Epidermal melanocyte (primary cell): ENCODE results near the gene PUS7L.
A peak's percentile ranks its signal among the peaks of the same experiment; 100 is the strongest.

Experiments used
- DNase-seq: peaks from one replicate; pipeline ENCODE4 v3.0.0; 2011; ENCODE audit warnings: low spot score; ENCODE audit not compliant: insufficient read length

The PUS7L gene, protein sequence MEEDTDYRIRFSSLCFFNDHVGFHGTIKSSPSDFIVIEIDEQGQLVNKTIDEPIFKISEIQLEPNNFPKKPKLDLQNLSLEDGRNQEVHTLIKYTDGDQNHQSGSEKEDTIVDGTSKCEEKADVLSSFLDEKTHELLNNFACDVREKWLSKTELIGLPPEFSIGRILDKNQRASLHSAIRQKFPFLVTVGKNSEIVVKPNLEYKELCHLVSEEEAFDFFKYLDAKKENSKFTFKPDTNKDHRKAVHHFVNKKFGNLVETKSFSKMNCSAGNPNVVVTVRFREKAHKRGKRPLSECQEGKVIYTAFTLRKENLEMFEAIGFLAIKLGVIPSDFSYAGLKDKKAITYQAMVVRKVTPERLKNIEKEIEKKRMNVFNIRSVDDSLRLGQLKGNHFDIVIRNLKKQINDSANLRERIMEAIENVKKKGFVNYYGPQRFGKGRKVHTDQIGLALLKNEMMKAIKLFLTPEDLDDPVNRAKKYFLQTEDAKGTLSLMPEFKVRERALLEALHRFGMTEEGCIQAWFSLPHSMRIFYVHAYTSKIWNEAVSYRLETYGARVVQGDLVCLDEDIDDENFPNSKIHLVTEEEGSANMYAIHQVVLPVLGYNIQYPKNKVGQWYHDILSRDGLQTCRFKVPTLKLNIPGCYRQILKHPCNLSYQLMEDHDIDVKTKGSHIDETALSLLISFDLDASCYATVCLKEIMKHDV

DNA sequence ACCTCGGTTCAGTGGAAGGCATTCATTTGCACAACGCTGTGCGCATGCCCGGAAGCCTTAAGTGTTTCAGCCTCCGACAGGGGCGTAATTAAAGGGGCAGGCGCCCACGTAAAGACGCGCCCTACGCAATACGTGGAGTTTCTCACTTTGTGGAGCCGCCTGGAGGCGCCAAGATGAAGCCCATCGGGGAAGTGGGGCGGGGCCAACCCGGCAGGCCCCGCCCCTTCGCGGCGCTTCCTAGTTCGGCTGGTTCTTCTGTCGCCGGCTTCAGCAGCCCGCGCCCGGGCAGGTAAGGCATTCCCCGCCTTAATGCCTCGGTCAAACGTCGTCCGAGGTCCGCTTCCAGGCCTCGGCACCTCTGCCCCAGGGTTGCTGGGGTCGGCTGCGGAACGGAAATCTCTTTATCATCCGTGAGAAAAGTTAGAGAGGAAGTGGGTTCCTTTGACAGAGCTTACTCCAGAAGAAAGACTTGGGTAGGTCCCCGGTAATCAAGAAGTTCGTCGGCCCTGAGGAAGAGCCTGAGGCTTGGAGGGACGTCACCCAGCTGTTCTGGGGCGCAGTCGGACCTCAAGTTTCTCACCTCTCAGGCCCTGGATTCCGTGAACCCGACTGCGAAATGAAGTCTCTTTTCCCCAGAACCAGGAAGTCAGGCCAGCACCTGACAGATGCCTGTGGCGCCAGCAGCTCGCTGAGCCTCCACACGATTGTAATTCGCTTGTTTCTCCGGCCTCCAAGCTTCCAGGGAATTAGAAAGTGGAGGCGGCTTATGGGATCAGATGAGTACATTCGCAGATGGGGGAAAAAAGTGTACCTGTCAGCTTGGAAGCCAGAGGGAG is at the start of gene PUS7L, which contains the start of gene IRAK4:
PUS7L (minus strand) TSS at position 63 of the 836 bp plus-strand sequence. CDS start 3,545 bp downstream, outside the sequence.
IRAK4 (plus strand) TSS at position 224 of the 836 bp plus-strand sequence. CDS start 9,161 bp downstream, outside the sequence.
- DNase-seq: peak; percentile 89

DNA sequence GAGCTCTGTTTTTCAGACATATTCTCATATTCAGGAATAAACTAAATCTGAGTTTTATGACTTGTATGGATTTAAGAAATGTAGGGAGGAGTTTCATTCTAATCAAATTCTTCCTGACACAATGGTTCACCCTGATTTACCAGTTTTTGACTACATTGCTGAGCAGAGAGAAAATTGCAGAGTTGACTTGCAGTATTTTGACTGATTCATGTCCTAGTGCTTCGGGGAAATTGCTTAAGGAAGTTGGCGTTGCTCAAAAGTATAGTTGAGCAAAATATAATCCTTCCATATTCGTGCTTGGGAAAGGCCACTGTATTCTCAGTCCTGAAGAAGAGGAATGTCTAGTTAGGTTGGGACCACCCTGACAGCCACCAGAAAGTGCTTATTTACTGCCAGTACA is 48.8 kb upstream of the PUS7L start:
- DNase-seq: no peak

DNA sequence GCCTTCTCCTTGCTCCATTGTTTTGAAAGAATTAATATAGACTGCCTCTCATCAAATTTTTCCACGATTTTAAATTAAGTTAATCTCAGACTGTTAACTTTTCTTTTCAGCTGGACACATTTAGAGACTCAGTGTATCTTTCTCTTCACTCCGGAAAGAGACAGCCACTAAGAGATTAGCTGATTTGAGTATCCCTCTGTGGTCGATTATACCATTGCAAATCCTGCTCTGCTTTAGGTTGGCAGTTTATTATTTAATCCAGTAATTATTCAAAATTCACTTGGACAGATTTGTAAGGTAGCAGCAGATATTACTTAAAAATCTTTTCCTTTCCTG is 48.1 kb upstream of the PUS7L start:
- no peak for DNase-seq

DNA sequence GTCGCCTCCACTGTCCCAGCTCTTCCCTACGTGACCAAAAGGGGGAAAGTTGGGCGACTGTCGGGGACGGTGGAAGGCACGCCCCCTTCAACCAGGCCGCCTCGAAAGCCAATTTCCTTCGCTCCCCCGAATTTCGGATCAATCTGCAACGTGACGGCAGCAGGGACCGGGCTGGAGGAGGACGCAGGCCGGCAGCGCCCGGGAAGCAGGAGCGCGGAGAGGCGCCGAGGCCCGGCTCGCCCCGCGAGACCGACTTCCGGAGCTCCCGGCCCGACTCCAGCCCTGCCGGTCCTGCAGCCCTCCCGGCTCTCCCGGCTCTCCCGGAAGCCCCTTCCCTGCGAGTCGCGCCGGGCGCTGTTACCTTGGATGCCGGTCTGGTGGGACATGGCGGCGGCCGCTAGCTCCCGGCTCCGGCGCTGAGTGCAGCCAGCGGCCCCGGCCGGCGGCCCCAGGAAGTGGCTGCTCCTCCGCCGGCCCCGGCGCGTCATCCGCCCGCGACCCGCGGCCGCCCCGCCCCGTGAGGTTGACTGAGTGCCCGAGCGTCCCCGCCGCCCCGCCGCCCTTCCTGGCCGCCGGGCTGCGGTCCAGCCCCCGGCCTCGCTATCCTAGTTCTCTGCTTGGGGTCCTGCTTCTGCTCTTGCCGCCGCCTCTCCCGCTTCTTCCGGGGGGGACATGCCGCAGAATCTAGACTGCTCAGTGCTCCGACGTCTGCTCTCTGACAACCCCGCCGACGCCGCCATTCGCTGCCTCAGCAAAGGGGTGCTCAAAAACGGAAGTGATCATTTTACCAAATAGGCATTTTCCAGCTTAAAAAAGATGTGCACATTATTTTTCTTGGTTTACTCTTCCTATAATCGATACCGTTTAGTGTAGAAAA is 47.5 kb upstream of the PUS7L start, which contains the start of gene TWF1:
TWF1 (minus strand) TSS at position 458 of the 877 bp plus-strand sequence; CDS start at position 386, 72 bp downstream.
- DNase-seq: peak; percentile 62

DNA sequence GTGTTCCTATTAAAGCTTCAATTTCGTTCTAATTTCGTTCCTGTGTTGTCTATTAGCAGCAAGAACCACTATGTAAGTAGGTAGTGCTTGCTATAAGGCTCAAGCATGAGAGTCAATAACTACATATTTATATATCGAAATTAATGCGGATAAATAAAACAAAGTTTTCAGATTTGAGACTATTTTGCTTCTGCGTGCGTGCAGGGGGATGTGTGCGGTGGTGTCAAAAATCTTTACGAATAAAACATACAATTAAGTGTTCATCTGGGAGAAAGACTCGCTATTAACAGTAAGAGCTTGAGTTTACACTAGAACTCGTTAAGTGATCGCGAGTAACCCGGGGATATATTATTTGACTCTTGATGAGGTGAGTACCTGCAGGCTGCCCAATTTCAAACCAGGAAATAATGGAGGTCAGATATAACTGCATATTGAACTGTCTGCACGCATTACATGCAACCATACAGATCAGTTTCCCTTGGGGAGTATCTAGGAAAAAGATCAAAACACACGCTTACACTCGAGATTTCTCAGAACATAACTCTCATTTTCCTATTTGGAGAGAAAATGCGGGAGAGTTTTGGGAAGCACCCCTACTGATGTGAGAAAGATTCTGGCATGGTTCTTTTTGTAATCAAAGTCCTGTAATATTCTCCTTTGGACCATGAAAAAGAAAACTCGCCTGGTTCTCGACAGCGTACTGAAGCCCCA is 46.7 kb upstream of the PUS7L start:
- DNase-seq: no peak

DNA sequence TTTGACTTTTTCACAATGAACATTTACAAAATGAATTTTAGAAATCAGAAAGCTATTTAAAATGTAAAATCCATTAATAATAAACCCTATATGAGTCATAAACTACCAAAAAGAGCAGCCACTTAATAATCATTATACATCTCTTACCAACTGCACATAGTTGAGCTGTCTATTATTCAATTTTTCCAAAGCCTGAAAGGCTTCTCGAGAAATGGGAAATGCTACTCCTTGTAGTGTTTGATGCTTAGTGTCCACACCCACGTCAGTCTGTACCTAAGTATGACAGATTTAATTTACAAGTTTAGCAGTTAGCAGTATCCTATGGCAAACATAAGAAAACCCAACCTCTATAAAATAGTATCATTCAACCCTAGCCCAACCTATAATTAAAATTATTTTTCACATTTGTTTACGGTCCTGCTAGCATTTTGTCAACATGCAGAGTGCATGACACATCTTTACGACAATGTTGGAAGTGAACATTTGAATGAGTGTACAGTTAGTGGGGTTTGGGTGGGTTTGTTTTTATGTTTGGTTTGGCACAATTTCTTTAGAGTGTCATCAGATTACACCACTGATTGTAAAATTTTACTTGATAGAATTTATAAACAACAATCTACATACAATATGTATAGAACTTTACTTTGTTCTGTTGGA is 39.1 kb upstream of the PUS7L start:
- no peak for DNase-seq

DNA sequence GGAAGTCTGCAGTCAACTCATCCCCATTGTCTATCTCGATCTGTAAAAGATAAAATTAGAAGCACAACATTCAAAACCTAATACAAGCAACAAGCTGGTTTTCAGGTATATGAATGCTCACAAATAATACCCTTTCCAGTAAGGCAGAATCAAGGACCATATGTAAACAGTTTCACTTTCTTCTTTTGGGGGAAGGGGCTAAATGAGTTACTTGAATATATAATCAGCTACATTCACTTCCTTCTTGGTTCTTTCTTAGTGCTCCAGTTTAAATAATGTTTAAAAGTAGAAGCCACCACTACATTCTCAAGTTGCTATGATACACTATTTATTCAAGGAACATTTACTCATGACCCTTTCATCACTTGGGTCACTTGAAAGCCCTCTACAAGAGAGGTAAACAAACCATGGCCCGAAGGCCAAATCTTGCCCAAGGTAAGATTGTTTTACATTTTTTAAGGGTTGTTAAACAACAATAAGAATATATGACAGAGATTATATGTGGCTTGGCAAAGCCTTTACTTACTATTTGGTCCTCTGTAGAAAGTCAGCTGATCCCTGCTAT is 37.2 kb upstream of the PUS7L start:
- no peak for DNase-seq

DNA sequence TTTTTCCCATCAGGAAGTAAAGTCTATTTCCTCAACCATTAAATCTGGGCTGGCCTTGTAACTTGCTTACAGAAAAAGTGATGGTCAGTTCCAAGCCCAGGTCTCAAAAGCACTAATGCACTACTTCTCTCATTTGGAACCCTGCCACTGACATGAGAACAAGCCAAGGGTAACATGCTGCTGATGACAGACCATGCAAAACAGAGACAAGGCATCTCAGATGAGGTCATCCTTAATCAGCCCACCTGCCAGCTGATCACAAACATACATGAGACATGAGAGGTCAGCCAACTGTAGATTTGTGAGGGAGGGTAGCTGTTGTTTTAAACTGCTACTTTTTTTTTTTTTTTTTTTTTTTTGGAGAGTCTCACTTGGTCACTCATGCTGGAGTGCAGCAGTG is 31.4 kb upstream of the PUS7L start:
- DNase-seq: no peak

DNA sequence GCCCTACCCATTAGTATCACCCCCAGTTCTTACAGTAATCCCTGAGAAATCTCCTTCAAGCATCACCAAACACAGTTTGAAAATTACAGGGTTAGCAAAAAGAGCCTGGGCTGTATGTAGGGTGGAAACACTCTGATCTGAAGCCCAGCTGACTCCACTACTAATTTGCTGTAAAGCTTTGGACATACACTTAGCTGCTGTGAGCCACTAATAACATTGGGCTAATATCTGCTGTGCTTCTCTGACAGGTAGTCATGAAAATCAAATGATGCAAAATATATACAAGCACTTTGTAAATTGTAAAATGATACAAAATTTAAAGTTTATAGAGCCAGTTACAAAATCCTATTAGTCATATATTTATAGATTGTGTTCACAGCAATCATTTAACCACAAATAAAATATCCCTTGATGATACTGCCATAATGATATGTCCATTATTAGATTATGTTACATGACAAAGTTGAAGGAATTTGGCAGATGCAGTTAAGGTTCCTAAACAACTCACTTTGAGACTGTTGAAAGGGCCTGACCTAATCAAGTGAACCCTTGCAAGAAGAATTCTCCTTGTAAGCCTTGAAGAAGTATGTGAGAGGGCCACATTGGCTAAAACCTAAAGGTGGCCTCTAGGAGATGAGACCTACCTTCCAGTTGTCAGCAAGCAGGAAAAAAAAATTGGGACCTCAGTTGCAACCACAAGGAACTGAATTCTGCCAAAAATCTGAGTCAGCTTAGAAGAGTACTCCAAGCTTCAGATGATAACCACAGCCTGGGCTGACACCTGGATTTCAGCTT is 28.5 kb upstream of the PUS7L start:
- no peak for DNase-seq

DNA sequence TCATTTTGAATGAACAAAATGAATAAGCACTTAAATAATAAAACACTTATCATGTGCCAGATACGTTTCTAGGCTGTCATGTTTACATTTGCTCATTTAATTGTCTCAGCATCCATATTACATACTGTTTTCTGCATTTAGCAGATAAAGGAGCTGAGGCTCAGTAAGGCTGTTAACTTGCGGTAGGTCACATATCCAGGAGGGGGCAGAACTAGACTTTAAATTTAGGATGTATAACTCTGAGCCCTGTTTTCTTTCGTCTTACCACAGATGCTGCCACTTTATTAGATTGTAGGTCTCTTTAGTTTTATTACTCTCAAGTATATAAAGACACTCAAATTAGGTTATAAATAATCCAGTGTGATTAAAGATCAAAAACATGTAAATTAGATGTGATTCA is 17.9 kb upstream of the PUS7L start:
- DNase-seq: no peak

DNA sequence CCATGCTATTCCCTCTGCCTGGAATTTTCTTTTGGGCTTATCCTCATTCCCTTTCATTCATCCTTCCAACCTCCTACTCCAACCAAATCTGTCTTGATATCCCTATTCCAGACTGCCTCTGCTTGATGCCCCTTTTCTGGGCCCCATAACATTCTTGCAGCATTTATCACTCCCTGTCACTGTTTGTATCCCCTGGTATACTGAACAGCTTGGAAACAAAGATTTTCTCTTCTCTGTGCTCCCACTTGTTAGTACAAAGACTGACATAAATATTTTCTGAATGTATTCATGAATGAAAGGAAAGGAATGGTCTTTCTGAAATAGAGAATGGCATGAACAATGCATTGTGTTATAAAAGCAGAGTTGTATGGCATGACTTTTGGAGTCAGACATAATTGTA is 7.7 kb upstream of the PUS7L start:
- DNase-seq: no peak

DNA sequence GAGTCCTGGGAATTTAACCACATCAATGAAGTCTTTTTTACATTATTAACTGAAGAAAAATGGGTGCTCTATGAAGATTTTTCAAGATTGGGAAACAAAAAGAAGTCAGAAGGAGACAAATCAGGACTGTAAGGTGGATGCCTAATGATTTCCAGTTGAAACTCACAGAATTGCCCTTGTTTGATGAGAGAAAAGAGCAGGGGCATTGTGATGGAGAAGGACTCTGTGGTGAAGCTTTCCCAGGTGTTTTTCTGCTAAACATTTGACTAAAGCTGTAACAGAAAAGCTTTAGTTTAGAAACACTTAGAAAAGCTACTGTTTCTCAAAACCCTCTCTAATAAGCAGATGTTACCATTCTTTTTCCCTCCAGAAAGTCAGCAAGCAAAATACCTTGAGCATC is 5.9 kb upstream of the PUS7L start:
- DNase-seq: no peak

DNA sequence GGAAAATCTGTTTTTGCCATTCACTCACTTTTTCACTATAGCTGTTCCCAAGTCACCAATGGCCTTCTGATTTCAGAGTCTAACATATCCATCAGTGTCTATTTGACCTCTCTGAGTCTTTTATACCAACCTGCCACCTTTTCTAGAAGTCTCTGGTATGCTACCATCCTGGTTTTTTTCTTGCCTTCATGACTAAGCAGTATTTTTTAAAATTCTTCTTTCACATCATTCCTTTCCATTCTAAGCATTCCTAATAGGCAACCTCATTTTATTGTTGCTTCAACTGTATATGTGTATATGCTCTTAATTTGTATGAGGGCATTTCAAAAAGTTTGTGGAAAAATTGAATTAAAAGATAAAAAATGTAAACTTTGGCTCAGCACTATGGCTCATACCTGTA is 5.2 kb upstream of the PUS7L start:
- no peak for DNase-seq

DNA sequence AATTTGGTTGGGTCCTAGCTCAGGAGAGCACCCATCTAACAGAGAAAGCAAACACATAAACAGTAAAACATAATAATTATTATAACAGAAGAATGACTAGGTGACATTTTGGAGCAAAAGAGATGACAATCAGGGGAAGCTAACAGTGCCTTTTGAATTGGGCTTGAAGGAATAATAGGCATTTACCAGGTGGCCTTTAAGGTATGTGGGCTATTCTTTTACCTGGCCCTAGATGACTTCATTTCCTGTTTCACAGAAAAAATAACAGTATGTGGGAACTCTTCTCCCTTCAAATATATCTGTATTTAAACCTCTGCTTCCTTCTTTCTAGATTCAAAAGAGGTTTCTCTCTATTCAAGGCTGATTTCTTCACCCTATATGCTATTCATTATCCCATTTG is 4.0 kb upstream of the PUS7L start:
- no peak for DNase-seq

DNA sequence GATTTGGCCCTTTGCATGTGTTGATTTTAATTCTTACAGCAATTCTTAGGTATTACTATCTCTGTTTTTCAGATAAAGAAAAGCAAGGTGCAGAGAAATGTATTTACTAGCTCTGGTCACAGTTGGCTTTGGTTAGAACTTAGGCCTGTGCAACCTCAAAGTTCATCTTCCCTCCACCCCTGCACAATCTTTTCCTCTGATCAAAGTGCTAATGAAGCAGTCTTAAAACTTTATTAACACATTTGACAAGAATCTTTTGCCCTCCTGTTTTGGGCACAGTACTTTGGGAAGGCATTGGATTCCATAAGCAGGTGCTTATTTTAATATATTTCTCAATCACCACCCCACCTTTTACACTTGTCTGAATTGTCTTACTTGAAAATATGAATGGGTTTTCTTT is 2.9 kb upstream of the PUS7L start:
- DNase-seq: no peak

DNA sequence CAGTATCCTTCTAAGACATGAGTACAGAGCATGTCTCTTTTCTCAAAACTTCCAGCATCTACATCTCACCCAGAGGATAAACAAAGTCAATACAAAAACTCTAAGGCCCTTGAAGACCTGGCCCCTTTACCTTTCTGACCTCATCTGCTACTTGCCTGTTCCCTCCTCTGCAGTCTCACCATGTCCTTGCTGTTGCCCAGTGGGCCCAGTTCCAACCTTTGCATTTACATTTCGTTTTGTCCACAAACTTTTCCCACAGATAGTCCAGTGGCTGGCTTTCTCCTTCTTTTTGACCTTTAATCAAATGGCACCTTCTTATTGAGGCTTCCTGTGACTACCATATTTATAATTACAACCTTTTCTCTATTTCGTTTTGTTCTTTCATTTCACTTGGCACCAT is 1.8 kb upstream of the PUS7L start:
- DNase-seq: no peak

DNA sequence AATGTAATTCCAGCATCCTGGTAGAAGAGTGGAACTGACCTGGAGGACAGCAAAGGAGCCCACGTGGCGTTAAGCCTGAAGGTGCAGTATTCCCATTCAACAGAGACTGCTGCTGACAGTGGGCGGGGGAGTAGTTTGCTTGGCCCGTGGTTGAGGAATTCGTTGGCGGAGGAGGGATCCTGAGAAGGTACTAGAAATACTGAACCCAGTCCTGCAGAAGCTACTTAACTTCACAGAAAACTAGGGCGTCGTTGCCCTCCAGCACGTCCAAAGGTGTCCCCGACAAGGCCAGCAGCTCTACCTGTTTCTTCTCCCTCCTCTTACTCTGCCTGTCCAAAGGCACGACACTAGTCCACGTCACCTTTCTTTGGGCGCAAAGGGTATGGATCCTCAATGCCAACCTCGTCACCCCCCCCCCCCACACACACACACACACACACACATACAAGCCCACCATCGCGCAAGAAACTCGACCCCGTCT is 303 bp downstream of the PUS7L start:
- no peak for DNase-seq

DNA sequence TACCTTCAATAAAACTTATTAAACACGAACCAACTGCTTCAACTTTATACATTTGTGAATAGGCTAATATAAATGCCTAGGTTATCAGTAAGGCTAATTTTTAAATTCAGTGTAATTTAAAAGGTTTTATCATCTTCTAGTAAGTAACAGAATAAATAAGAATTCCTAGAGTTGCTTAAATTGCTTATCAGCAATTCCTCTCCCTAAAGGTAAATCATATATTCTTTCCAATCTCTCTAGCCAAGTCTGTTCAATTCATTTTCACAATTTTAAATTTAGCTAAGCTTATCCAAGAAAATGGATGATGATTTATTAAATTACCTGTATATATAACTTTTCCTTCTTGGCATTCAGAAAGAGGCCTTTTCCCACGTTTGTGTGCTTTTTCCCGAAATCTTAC is 4.6 kb downstream of the PUS7L start:
- DNase-seq: no peak
